Cardiac muscle cell (in vitro differentiated cells and primary cell): Measurements from ENCODE around the gene RASA1. TPM values are rescaled to one million over a fixed set of nuclear protein-coding genes. Genes with fewer than 3 reads are reported as not detected.
"Not testable (repeated sequence)": the region's sequence is repeated elsewhere in the genome, so short reads cannot be mapped to it uniquely, and the experiment has no call there.

Experiments used
- DNase-seq, 2 donors: peaks; one replicate each; pipeline versions ENCODE4 v3.0.0 to v3.0.0-alpha.2; 2010 to 2017; ENCODE audit warnings: low read depth in 1 of 2, low spot score in 1 of 2
- H3K27ac ChIP-seq: fragments of 200-600 bp; sonication (generic); 2 replicates; pipeline ENCODE4 v1.5.1; 2016
- H3K27me3 ChIP-seq: fragments of 200-600 bp; sonication (generic); 2 replicates; pipeline ENCODE4 v1.6.0; 2016; ENCODE audit warnings: control low read depth
- H3K36me3 ChIP-seq: fragments of 200-600 bp; sonication (generic); 2 replicates; pipeline ENCODE4 v1.5.1; 2016; ENCODE audit warnings: control low read depth
- H3K4me1 ChIP-seq: fragments of 200-600 bp; sonication (generic); 2 replicates; pipeline ENCODE4 v1.8.1; 2017; ENCODE audit warnings: low read depth, mild to moderate bottlenecking, mixed run types
- H3K4me3 ChIP-seq: fragments of 200-600 bp; sonication (generic); 2 replicates; pipeline ENCODE4 v1.5.1; 2016; ENCODE audit warnings: mild to moderate bottlenecking
- H3K9me3 ChIP-seq: fragments of 200-600 bp; sonication (generic); 2 replicates; pipeline ENCODE4 v1.5.1; 2017; ENCODE audit warnings: low read depth, mild to moderate bottlenecking, control low read depth
- CTCF ChIP-seq: IDR thresholded peaks from 2 replicates; pipeline ENCODE4 v1.5.1; 2012; ENCODE audit warnings: low read depth, mild to moderate bottlenecking, low read length
- polyA plus RNA-seq: library from polyadenylated mRNA; unstranded; fragments of >200 nt; fragmentation: Nextera tagmentation; extraction: Ambion mirVana; gene quantifications from 2 replicates; pipeline ENCODE4 v1.2.1, GENCODE V29; 2016
- total RNA-seq: library from RNA; depleted of rRNA; stranded (reverse); fragments of >200 nt; gene quantifications from 2 replicates; pipeline ENCODE4 v1.2.3, GENCODE V29; 2016

The RASA1 gene
- total and polyA plus RNA-seq, 2 experiments from 2014 or later = 16.1 to 27.0 TPM

DNA sequence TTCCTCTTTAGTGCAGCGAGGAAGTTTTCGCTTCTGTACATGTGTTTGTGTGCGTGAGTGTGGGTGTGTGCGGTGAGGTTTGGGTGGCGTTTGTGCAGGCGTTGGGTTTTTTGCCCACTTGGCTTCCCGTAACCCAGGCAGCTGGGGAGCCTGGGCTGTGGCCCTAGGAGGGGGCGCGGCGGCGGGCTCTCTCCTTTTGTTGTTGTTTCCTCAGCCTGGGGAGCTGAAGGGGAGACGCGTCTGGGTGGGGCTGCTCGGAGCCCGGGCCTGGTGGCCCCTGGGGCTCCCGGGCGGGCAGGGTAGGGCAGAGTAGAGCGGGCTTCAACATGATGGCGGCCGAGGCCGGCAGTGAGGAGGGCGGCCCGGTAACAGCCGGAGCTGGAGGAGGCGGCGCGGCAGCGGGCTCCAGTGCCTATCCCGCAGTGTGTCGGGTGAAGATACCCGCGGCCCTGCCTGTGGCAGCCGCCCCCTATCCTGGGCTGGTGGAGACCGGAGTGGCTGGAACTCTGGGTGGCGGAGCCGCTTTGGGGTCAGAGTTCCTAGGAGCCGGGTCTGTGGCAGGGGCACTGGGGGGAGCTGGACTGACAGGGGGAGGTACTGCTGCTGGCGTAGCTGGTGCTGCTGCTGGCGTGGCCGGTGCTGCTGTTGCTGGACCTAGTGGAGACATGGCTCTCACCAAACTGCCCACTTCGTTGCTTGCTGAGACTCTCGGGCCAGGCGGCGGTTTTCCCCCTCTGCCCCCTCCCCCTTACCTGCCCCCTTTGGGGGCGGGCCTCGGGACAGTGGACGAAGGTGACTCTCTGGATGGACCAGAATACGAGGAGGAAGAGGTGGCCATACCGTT is 665 bp downstream of the RASA1 start:
- no peaks in the 10 kb centered on the region for H3K27me3 ChIP-seq
- H3K27ac ChIP-seq = peak overlapping the region; percentile 84
- DNase-seq = peak; percentile 69 to 78
- H3K4me1 ChIP-seq = peaks cover 9% of the 10 kb centered on the region
- H3K4me3 ChIP-seq = peak overlapping the region; percentile 82
- no peaks in the 10 kb centered on the region for H3K36me3 ChIP-seq
- no peaks in the 10 kb centered on the region for H3K9me3 ChIP-seq
- TF ChIP-seq CTCF = no peak

- DNase-seq = no peak
- Histone ChIP-seq H3K27ac (peak overlapping the region; percentile 84), H3K4me1 (peaks cover 9% of the 10 kb centered on the region), H3K27me3 (no peaks in the 10 kb centered on the region), H3K36me3 (no peaks in the 10 kb centered on the region), H3K9me3 (no peaks in the 10 kb centered on the region), H3K4me3 (peak overlapping the region; percentile 82)
- no peak for TF ChIP-seq CTCF
Observed at GRCh38 chr5:87268970-87269377, 1.3 kb downstream of the RASA1 start.

- DNase-seq, H3K4me1 ChIP-seq, H3K27me3 ChIP-seq, H3K36me3 ChIP-seq, H3K4me3 ChIP-seq, H3K9me3 ChIP-seq, H3K27ac ChIP-seq: not testable (repeated sequence)
Observed at GRCh38 chr5:87270888-87271287, 3.2 kb downstream of the RASA1 start.

GRCh38 chr5:87276655-87277054 is 9.0 kb downstream of the RASA1 start:
- H3K27ac ChIP-seq = no peak overlapping the region
- H3K36me3 ChIP-seq = no peaks in the 10 kb centered on the region
- no peaks in the 10 kb centered on the region for H3K4me1 ChIP-seq
- DNase-seq = no peak
- no peak overlapping the region for H3K4me3 ChIP-seq
- no peak for TF ChIP-seq CTCF
- no peaks in the 10 kb centered on the region for H3K9me3 ChIP-seq
- H3K27me3 ChIP-seq = no peaks in the 10 kb centered on the region

- no peak overlapping the region for H3K27ac ChIP-seq
- H3K4me1 ChIP-seq = no peaks in the 10 kb centered on the region
- H3K36me3 ChIP-seq = no peaks in the 10 kb centered on the region
- H3K4me3 ChIP-seq = no peak overlapping the region
- H3K27me3 ChIP-seq = no peaks in the 10 kb centered on the region
- no peaks in the 10 kb centered on the region for H3K9me3 ChIP-seq
- TF ChIP-seq CTCF = no peak
- peak in 1 of 2 donors; percentile 56 for DNase-seq
Observed at GRCh38 chr5:87277279-87277835, 9.7 kb downstream of the RASA1 start.

DNA sequence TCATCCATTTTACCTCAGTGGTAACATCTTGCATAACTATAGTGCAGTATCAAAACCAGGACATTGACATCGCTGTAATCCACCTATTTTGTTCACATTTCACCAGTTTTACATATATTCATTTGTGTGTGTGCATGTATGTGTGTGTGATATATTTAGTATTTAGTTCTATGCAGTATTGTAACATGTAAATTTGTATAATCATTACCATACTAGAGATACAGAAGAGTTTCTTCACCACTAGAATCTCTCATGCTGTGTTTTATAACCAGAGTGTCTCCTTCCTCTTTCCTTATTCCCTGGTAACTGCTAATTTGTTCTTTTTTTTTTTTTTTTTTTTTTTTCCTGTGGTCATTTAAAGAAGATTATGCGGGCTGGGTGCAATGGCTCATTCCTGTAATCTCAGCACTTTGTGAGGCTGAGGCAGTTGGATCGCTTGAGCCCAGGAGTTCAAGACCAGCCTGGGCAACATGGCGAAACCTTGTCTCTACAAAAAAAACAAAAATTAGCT is 11.0 kb downstream of the RASA1 start:
- H3K27ac ChIP-seq = no peak overlapping the region
- H3K27me3 ChIP-seq = no peaks in the 10 kb centered on the region
- no peak for TF ChIP-seq CTCF
- no peaks in the 10 kb centered on the region for H3K4me1 ChIP-seq
- no peaks in the 10 kb centered on the region for H3K9me3 ChIP-seq
- no peak for DNase-seq
- no peak overlapping the region for H3K4me3 ChIP-seq
- no peaks in the 10 kb centered on the region for H3K36me3 ChIP-seq
